NB4 (cell line): Measurements from ENCODE around the gene CTIF.

Source experiments
- POLR2A ChIP-seq: IDR thresholded peaks from 2 replicates; pipeline ENCODE4 v1.6.1; 2011; ENCODE audit warnings: mild to moderate bottlenecking; ENCODE audit not compliant: insufficient read length; ENCODE audit errors: extremely low read depth
- TF ChIP-seq, protein P1 (sequence below): IDR thresholded peaks from one replicate; pipeline ENCODE4 v1.5.1; 2012; ENCODE audit warnings: low read depth, low read length

DNA sequence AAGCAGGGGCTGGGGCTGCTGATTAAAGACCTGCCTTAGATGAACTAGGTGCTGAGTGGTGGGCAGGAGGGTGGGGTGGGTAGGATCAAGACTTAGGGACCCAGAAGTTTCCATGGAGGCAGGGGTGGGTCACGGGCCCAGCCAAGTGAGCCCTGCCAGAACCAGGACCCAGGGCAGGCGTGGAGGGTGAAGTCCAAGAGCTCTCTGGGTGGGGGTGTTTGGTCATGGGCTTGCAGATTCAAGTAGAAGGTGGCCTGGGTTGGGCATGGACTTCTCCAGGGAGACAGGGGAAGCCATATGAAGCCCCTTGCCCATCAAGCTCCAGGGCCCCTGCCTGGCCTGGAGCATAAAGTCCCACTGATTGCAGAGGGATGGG is 243.1 kb downstream of the CTIF start:
- TF ChIP-seq, protein P1, sequence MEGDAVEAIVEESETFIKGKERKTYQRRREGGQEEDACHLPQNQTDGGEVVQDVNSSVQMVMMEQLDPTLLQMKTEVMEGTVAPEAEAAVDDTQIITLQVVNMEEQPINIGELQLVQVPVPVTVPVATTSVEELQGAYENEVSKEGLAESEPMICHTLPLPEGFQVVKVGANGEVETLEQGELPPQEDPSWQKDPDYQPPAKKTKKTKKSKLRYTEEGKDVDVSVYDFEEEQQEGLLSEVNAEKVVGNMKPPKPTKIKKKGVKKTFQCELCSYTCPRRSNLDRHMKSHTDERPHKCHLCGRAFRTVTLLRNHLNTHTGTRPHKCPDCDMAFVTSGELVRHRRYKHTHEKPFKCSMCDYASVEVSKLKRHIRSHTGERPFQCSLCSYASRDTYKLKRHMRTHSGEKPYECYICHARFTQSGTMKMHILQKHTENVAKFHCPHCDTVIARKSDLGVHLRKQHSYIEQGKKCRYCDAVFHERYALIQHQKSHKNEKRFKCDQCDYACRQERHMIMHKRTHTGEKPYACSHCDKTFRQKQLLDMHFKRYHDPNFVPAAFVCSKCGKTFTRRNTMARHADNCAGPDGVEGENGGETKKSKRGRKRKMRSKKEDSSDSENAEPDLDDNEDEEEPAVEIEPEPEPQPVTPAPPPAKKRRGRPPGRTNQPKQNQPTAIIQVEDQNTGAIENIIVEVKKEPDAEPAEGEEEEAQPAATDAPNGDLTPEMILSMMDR, result no peak
- no peak for TF ChIP-seq POLR2A
